HCT116 (cell line): ENCODE results near the gene USP8. TPM values are rescaled to one million over a fixed set of nuclear protein-coding genes. Genes with fewer than 3 reads are reported as not detected.

Source experiments
- ATAC-seq: fragments of 200-7000 bp; cut with Tn5 transposase; 2 replicates; pipeline ENCODE4 v1.9.1; 2020; ENCODE audit warnings: mild to moderate bottlenecking, moderate library complexity
- BruUV-seq: library from RNA; stranded (reverse); fragments of 400-500 nt; replicated peaks from 2 replicates; lab custom pipeline; 2021; lab: Mats Ljungman, UMichigan
- CTCF ChIA-PET: fragments of 300-600 bp; sonication (Branson Sonifier 250); formaldehyde crosslinking; loops from one replicate; lab custom pipeline; 2021; ENCODE audit warnings: antibody characterized with exemption; lab: Charles Lee
- POLR2A ChIA-PET: fragments of 300-600, 350-600 bp; sonication (Branson Sonifier 250); formaldehyde crosslinking; loops from one replicate; lab custom pipeline; 2021; ENCODE audit warnings: antibody characterized with exemption; lab: Charles Lee
- RAD21 ChIA-PET, 2 experiments: fragments of 300-600 bp; sonication (Branson Sonifier 250); formaldehyde crosslinking; loops; one replicate each; lab custom pipeline; 2023; ENCODE audit warnings: low total read pairs in 2 of 2; ENCODE audit not compliant: uncharacterized antibody in 2 of 2, unreplicated experiment in 2 of 2, low non-redundant PET in 1 of 2; lab: Charles Lee
- DNase-seq: peaks from one replicate; pipeline ENCODE4 v3.0.0-alpha.2; 2010; ENCODE audit warnings: low read depth, low spot score
- H2AFZ ChIP-seq: fragments of 200-600 bp; shearing (Covaris generic), sonication (generic); 2 replicates; pipeline ENCODE4 v1.6.1; 2017; ENCODE audit warnings: low read depth, mixed run types, mixed read lengths, antibody characterized with exemption, low read length; ENCODE audit not compliant: poor library complexity, severe bottlenecking
- H3K27ac ChIP-seq: 2 replicates; pipeline ENCODE4 v1.5.1; 2012; ENCODE audit warnings: low read depth, low read length
- H3K27me3 ChIP-seq: fragments of 200-600 bp; sonication (generic); 2 replicates; pipeline ENCODE4 v1.6.1; 2016; ENCODE audit warnings: mixed run types, low read length, mixed read lengths; ENCODE audit not compliant: insufficient read depth
- H3K36me3 ChIP-seq, 2 experiments: fragments of 200-500 bp in 1 of 2; fragments of 200-600 bp in 1 of 2; sonication (Bioruptor generic) in 1 of 2; sonication (generic) in 1 of 2; 2 replicates each; pipeline versions ENCODE4 v1.5.1 to v1.6.1; 2014 to 2016; ENCODE audit warnings: low read length in 2 of 2, inconsistent platforms in 1 of 2, mixed read lengths in 1 of 2, mixed run types in 1 of 2; ENCODE audit not compliant: insufficient read depth in 2 of 2, control insufficient read depth in 1 of 2
- H3K4me1 ChIP-seq, 2 experiments: fragments of 200-600 bp in 1 of 2; sonication (generic) in 1 of 2; 2 replicates each; pipeline versions ENCODE4 v1.5.1 to v1.6.1; 2012 to 2017; ENCODE audit warnings: low read length in 2 of 2, inconsistent platforms in 1 of 2, mild to moderate bottlenecking in 1 of 2, mixed read lengths in 1 of 2, mixed run types in 1 of 2, moderate library complexity in 1 of 2; ENCODE audit not compliant: insufficient read depth in 2 of 2, control insufficient read depth in 1 of 2
- H3K4me2 ChIP-seq: fragments of 200-600 bp; sonication (generic); 2 replicates; pipeline ENCODE4 v1.6.1; 2017; ENCODE audit warnings: mixed run types, low read length, mixed read lengths
- H3K4me3 ChIP-seq, 2 experiments: fragments of 200-600 bp in 1 of 2; sonication (generic) in 1 of 2; replicated peaks in 1 of 2; 2 replicates each; pipeline ENCODE4 v1.5.1; 2011 to 2016; ENCODE audit warnings: low read length in 2 of 2, control low read depth in 1 of 2, low read depth in 1 of 2, mild to moderate bottlenecking in 1 of 2, mixed read lengths in 1 of 2, mixed run types in 1 of 2
- H3K79me2 ChIP-seq: fragments of 200-600 bp; sonication (generic); 2 replicates; pipeline ENCODE4 v1.6.1; 2017; ENCODE audit warnings: mild to moderate bottlenecking, mixed run types, low read length, moderate library complexity, mixed read lengths; ENCODE audit not compliant: insufficient read depth
- H3K9ac ChIP-seq: fragments of 200-600 bp; sonication (generic); 2 replicates; pipeline ENCODE4 v1.6.1; 2016; ENCODE audit warnings: low read length, mixed read lengths
- H3K9me2 ChIP-seq: fragments of 200-600 bp; sonication (generic), shearing (Covaris generic); 2 replicates; pipeline ENCODE4 v1.6.1; 2017; ENCODE audit warnings: mixed run types, mild to moderate bottlenecking, moderate library complexity; ENCODE audit not compliant: insufficient read depth
- H3K9me3 ChIP-seq, 2 experiments: fragments of 200-500 bp in 1 of 2; fragments of 200-600 bp in 1 of 2; sonication (Bioruptor generic) in 1 of 2; sonication (generic) in 1 of 2; 2 replicates each; pipeline ENCODE4 v1.6.1; 2014 to 2017; ENCODE audit warnings: low read length in 2 of 2, mixed read lengths in 2 of 2, inconsistent platforms in 1 of 2, low read depth in 1 of 2, mild to moderate bottlenecking in 1 of 2, mixed run types in 1 of 2, moderate library complexity in 1 of 2; ENCODE audit not compliant: control insufficient read depth in 1 of 2, insufficient read depth in 1 of 2
- H4K20me1 ChIP-seq: fragments of 200-600 bp; sonication (generic), shearing (Covaris generic); 2 replicates; pipeline ENCODE4 v1.6.1; 2017; ENCODE audit warnings: mixed run types, mild to moderate bottlenecking, moderate library complexity; ENCODE audit not compliant: insufficient read depth
- EZH2 ChIP-seq: fragments of 200-600 bp; sonication (generic); IDR thresholded peaks from 2 replicates; pipeline ENCODE4 v1.6.1; 2017; ENCODE audit warnings: antibody characterized with exemption, mixed run types
- JUND ChIP-seq: IDR thresholded peaks from 2 replicates; pipeline ENCODE4 v1.6.1; 2012
- POLR2A ChIP-seq: IDR thresholded peaks from 2 replicates; pipeline ENCODE4 v1.7.0; 2011; ENCODE audit warnings: borderline replicate concordance; ENCODE audit not compliant: insufficient read depth, insufficient read length; ENCODE audit errors: extremely low read depth
- ZFX ChIP-seq: fragments of 450-650 bp; IDR thresholded peaks from 2 replicates; pipeline ENCODE4 v1.6.1; 2017
- intact Hi-C: fragments of 100-400 bp; cut with micrococcal nuclease; formaldehyde crosslinking; loops from 2 replicates; pipeline ENCODE4 v1.10.0; 2022
- total RNA-seq: library from RNA; stranded (reverse); gene quantifications from one replicate; pipeline ENCODE4 v1.2.1, GENCODE V29; 2021; ENCODE audit not compliant: unreplicated experiment
- TF ChIP-seq, protein P1 (sequence below): IDR thresholded peaks from 2 replicates; pipeline ENCODE4 v1.6.1; 2011; ENCODE audit warnings: mild to moderate bottlenecking, low read length, moderate library complexity; ENCODE audit not compliant: insufficient replicate concordance; ENCODE audit errors: extremely low read depth

Gene USP8
- total RNA-seq, 1 experiment from 2014 or later = 67.9 TPM

DNA sequence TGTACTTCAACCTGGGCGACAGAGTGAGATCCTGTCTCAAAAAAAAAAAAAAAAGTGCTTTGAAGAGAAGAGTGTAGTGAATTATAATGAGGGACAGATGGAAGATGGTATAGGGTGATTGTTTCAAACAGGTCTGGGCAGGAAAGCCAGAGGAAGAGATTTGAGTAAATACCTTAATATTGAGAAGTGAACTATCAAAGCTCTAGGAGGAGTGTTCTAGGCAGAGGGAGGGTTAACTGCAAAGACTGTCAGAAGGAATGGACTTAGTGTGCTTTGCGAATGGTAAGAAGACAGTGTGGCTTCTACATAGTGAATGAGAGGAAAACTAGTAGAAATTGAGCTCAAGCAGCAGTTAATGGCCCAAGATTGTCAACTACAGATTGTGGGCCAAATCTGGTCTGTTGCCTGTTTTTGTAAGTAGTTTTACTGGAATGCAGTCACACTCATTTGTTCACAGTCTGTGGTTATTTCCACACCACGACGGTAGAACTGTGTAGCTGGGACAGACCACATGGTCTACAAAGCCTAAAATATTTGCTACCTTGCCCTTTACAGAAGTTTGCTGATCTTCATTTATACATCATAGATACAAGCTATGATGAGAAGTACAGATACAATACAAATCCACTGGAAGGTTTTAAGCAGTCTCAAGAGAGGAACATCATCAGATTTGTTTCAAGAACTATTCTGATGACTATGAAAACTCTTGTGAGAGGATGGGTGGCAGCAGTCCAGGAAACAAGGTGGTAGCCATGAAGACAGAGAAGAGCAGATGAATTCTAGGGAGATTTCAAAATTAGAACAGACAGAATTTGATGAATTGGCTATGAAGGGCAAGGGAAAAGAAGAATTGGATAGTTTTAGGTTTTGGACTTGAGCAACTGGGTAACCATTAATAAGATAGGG, 138.8 kb downstream of the USP8 start (continued):
- TF ChIP-seq EZH2 (no peak), JUND (no peak)

DNA sequence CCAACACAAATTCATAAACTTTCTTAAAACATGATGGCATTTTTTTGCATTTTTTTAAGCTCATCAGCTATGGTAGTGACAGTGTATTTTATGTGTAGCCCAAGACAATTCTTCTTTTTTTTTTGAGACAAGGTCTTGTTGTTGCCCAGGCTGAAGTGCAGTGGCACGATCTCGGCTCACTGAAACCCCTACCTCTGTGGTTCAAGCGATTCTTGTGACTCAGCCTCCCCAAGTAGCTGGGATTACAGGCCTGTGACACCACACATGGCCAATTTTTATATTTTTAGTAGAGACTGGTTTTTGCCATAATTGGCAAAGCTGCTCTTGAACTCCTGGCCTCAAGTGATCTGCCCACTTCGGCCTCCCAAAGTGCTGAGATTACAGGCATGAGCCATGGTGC, 139.6 kb downstream of the USP8 start:
- Histone ChIP-seq H3K79me2 (no peaks in the 10 kb centered on the region), H2AFZ (no peak overlapping the region), H3K4me3 (no peak overlapping the region), H3K9me2 (no peaks in the 10 kb centered on the region), H3K9me3 (no peaks in the 10 kb centered on the region), H4K20me1 (no peaks in the 10 kb centered on the region), H3K4me2 (no peak overlapping the region), H3K27me3 (no peaks in the 10 kb centered on the region), H3K9ac (no peak overlapping the region), H3K4me1 (no peaks in the 10 kb centered on the region), H3K27ac (no peak overlapping the region), H3K36me3 (peaks cover 2 to 6% of the 10 kb centered on the region in 2 experiments; a peak in 2 of 4 replicates)
- ChIA-PET RAD21 (interaction anchor here in 1 of 2 experiments (0.6 kb wide), 1 partner anchor 819 kb away, joined by 3 read pairs; no protein-coding TSS in a partner anchor), POLR2A (no interaction called here), CTCF (no interaction called here)
- BruUV-seq = no TSS peak
- DNase-seq (no peak), ATAC-seq (no peak)
- TF ChIP-seq EZH2 (no peak), ZFX (no peak), POLR2A (no peak)
- TF ChIP-seq, protein P1, sequence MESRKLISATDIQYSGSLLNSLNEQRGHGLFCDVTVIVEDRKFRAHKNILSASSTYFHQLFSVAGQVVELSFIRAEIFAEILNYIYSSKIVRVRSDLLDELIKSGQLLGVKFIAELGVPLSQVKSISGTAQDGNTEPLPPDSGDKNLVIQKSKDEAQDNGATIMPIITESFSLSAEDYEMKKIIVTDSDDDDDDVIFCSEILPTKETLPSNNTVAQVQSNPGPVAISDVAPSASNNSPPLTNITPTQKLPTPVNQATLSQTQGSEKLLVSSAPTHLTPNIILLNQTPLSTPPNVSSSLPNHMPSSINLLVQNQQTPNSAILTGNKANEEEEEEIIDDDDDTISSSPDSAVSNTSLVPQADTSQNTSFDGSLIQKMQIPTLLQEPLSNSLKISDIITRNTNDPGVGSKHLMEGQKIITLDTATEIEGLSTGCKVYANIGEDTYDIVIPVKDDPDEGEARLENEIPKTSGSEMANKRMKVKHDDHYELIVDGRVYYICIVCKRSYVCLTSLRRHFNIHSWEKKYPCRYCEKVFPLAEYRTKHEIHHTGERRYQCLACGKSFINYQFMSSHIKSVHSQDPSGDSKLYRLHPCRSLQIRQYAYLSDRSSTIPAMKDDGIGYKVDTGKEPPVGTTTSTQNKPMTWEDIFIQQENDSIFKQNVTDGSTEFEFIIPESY = no peak
- intact Hi-C loops = no loop called here

Other genes with a start within 250 kb of the USP8 start
- gene SLC27A2, start 242.2 kb upstream of the USP8 start, total RNA-seq = 14.0 TPM
- not detected for gene HDC, start 158.7 kb upstream of the USP8 start, total RNA-seq
- gene GABPB1, start 69.2 kb upstream of the USP8 start, total RNA-seq = 20.1 TPM
- not detected for gene USP50, start 122.3 kb downstream of the USP8 start, total RNA-seq